ENCODE measurements around the gene HAO1. TPM values are rescaled to one million over a fixed set of nuclear protein-coding genes. Genes with fewer than 3 reads are reported as not detected.

The HAO1 gene
- polyA plus RNA-seq, 1 of the 3 experiments (the other 2 are of a cell fraction): not detected

DNA sequence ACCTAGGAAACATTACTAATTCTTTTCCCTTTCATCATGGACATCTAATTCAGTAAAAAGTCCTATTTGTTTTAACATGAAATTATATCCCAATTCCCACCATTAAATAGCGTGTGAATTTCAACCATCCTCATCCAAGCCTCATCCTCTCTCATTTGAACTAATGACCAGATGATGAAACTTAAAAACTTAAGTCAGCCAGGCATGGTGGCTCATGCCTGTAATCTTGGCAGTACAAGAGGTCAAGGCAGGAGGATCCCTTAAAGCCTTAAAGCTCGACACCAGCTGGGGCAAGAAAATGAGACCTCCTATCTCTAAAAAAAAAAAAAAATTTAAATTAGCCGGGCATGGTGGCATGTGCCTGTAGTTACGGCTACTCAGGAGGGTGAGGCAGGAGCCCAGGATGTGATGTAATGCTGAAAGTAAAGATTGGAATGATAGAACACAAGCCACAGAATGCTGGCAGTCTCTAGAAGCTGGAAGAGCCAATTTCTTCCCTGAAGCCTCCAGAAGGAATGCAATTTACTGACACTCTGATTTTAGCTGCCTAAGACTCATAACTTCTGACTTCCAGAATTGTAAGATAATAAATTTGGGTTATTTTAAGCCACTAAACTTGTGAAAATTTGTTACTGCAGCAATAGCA, 27.1 kb upstream of the HAO1 start:
- Histone ChIP-seq H3F3A (replicated peaks; ENCODE audit: insufficient read depth) (no peaks in the 10 kb centered on the region), H3K9me2 (no peaks in the 10 kb centered on the region), H3K9me3 (no peaks in the 10 kb centered on the region), H2AFZ (ENCODE audit: low read depth) (no peak overlapping the region), H4K20me1 (ENCODE audit: insufficient read depth) (no peaks in the 10 kb centered on the region), H3K4me2 (no peak overlapping the region), H3K4me3 (ENCODE audit: low read depth in 2 of 2, low read length in 1 of 2) (no peak overlapping the region), H3K27ac (ENCODE audit: low read depth in 2 of 2, low read length in 1 of 2) (peak overlapping the region in 1 of 2 experiments; percentile 76; a peak in 2 of 4 replicates), H3K27me3 (ENCODE audit: insufficient read depth) (no peaks in the 10 kb centered on the region), H3K4me1 (ENCODE audit: control insufficient read depth in 1 of 2, insufficient read depth in 2 of 2, low read depth in 1 of 2, low read length in 1 of 2) (peaks cover 0 to 3% of the 10 kb centered on the region in 2 experiments; a peak in 2 of 4 replicates), H3K36me3 (replicated peaks in 1 of 2; ENCODE audit: control insufficient read depth in 1 of 2, insufficient read depth in 2 of 2, low read length in 1 of 2) (no peaks in the 10 kb centered on the region), H3K9ac (no peak overlapping the region), H3K79me2 (ENCODE audit: insufficient read depth) (no peaks in the 10 kb centered on the region)
- CTCF ChIA-PET: interaction anchor here (2.6 to 2.8 kb wide), 2 partner anchors 31 to 754 kb away, joined by 11 to 17 read pairs; no protein-coding TSS in a partner anchor
- POLR2A ChIA-PET: no interaction called here
- no peak for DNase-seq
- TF ChIP-seq NFIC (IDR thresholded peaks at IDR 0.05; ENCODE audit: borderline replicate concordance) (peak; percentile 28; the same call in 1 of the 2 replicates), FOXJ3 (CRISPR knock-in tag; IDR thresholded peaks at IDR 0.05) (no peak), RFX5 (IDR thresholded peaks at IDR 0.05; ENCODE audit: low read length) (no peak)
- 37% methylated on average over 4 of the region's 4 CpGs for WGBS (ENCODE audit: low lambda C conversion rate)

DNA sequence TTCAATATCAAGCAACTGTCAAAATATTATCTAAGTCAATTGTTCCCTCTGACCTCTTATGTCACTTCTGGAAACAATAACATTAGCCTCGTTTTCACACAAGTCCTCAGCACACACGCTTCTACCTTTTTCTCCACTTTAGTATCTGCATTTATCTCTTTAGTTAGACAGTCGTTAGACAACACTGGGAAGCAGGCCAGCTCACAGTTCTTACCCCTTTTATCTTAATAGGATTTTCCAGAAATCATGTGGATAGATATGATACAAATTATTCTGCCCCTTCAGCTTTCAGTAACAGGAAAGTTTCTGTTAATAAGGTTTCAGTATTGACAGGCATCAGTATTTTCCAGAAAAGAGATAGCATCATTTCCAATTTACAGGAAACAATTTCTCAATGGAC, 25.9 kb upstream of the HAO1 start:
- WGBS (ENCODE audit: low lambda C conversion rate): 23% methylated on average over 3 of the region's 3 CpGs
- H3K27ac ChIP-seq (ENCODE audit: low read depth in 2 of 2, low read length in 1 of 2): peak overlapping the region in 1 of 2 experiments; percentile 76; a peak in 2 of 4 replicates
- ChIA-PET POLR2A (no interaction called here), CTCF (interaction anchor here (0.8 to 2.6 kb wide), 4 partner anchors 30 to 755 kb away, joined by 3 to 11 read pairs (median 6); no protein-coding TSS in a partner anchor)
- no peak overlapping the region for H3K4me2 ChIP-seq
- TF ChIP-seq FOXM1 (IDR thresholded peaks at IDR 0.05; ENCODE audit: low read depth) (no peak), MXI1 (IDR thresholded peaks at IDR 0.05; ENCODE audit: low read depth, low read length) (peak; percentile 63; the same call in 1 of the 2 replicates), RCOR1 (IDR thresholded peaks at IDR 0.05; ENCODE audit: low read length) (peak; percentile 83; the same call in 1 of the 2 replicates), FOXJ3 (CRISPR knock-in tag; IDR thresholded peaks at IDR 0.05) (peak; percentile 80; the same call in 1 of the 2 replicates), CHD2 (IDR thresholded peaks at IDR 0.05; ENCODE audit: low read length, partially characterized antibody) (peak; percentile 53), GATA2 (CRISPR knock-in tag; IDR thresholded peaks at IDR 0.05) (peak; percentile 92), YY1 (IDR thresholded peaks at IDR 0.05; ENCODE audit: low read depth) (no peak), EP300 (IDR thresholded peaks at IDR 0.05; ENCODE audit: borderline replicate concordance in 1 of 2, low read depth in 1 of 2, low read length in 1 of 2) (peak in 1 of 2 experiments; percentile 87; a peak in 2 of 4 replicates)
- no peaks in the 10 kb centered on the region for H3K27me3 ChIP-seq (ENCODE audit: insufficient read depth)
- DNase-seq: peak; percentile 38
- no peaks in the 10 kb centered on the region for H3K36me3 ChIP-seq (replicated peaks in 1 of 2; ENCODE audit: control insufficient read depth in 1 of 2, insufficient read depth in 2 of 2, low read length in 1 of 2)
- no peaks in the 10 kb centered on the region for H3F3A ChIP-seq (replicated peaks; ENCODE audit: insufficient read depth)
- H4K20me1 ChIP-seq (ENCODE audit: insufficient read depth): no peaks in the 10 kb centered on the region
- no peaks in the 10 kb centered on the region for H3K9me3 ChIP-seq
- no peak overlapping the region for H3K9ac ChIP-seq
- peaks cover 0 to 3% of the 10 kb centered on the region in 2 experiments; a peak in 2 of 4 replicates for H3K4me1 ChIP-seq (ENCODE audit: control insufficient read depth in 1 of 2, insufficient read depth in 2 of 2, low read depth in 1 of 2, low read length in 1 of 2)
- H3K9me2 ChIP-seq: no peaks in the 10 kb centered on the region
- no peaks in the 10 kb centered on the region for H3K79me2 ChIP-seq (ENCODE audit: insufficient read depth)
- peak overlapping the region; percentile 41; the same call in 1 of the 2 replicates for H2AFZ ChIP-seq (ENCODE audit: low read depth)
- H3K4me3 ChIP-seq (ENCODE audit: low read depth in 2 of 2, low read length in 1 of 2): no peak overlapping the region

DNA sequence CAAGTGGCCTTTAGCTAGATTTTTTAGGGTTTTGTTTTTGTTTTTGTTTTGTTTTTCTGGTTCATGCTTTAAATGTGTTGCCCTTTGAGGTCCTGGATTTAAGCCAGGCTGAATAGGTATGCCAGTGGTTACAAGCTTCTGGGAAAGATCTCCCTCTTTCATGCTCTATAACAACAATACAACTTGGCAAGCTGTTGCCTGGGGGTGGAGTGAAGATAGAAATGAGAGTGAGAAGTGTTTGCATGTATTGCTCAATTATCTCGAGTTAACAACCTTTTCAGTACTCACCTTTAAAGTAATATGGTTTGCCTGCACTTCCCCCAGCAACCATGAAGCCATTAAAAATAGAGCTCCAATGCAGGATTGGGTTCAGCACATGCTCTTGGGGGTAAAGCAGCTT, 19.2 kb upstream of the HAO1 start:
- H3K9ac ChIP-seq: no peak overlapping the region
- H3K4me2 ChIP-seq: no peak overlapping the region
- no peaks in the 10 kb centered on the region for H3F3A ChIP-seq (replicated peaks; ENCODE audit: insufficient read depth)
- no peak for DNase-seq
- no peaks in the 10 kb centered on the region for H3K9me3 ChIP-seq
- no peaks in the 10 kb centered on the region for H3K4me1 ChIP-seq (ENCODE audit: control insufficient read depth in 1 of 2, insufficient read depth in 2 of 2, low read depth in 1 of 2, low read length in 1 of 2)
- no peaks in the 10 kb centered on the region; the same call in 1 of the 2 replicates for H3K27me3 ChIP-seq (ENCODE audit: insufficient read depth)
- WGBS (ENCODE audit: low lambda C conversion rate): 5% methylated on average over 1 of the region's 1 CpG
- CTCF ChIA-PET: interaction anchor here (0.7 to 1.9 kb wide), 3 partner anchors 23 to 763 kb away, joined by 3 to 8 read pairs (median 4); partner anchors contain the start of gene TMX4
- TF ChIP-seq, protein P1, sequence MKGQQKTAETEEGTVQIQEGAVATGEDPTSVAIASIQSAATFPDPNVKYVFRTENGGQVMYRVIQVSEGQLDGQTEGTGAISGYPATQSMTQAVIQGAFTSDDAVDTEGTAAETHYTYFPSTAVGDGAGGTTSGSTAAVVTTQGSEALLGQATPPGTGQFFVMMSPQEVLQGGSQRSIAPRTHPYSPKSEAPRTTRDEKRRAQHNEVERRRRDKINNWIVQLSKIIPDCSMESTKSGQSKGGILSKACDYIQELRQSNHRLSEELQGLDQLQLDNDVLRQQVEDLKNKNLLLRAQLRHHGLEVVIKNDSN (IDR thresholded peaks at IDR 0.05; ENCODE audit: borderline replicate concordance, low read depth): no peak
- TF ChIP-seq, protein P2, sequence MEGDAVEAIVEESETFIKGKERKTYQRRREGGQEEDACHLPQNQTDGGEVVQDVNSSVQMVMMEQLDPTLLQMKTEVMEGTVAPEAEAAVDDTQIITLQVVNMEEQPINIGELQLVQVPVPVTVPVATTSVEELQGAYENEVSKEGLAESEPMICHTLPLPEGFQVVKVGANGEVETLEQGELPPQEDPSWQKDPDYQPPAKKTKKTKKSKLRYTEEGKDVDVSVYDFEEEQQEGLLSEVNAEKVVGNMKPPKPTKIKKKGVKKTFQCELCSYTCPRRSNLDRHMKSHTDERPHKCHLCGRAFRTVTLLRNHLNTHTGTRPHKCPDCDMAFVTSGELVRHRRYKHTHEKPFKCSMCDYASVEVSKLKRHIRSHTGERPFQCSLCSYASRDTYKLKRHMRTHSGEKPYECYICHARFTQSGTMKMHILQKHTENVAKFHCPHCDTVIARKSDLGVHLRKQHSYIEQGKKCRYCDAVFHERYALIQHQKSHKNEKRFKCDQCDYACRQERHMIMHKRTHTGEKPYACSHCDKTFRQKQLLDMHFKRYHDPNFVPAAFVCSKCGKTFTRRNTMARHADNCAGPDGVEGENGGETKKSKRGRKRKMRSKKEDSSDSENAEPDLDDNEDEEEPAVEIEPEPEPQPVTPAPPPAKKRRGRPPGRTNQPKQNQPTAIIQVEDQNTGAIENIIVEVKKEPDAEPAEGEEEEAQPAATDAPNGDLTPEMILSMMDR (IDR thresholded peaks at IDR 0.05): no peak
- TF ChIP-seq, protein P3, sequence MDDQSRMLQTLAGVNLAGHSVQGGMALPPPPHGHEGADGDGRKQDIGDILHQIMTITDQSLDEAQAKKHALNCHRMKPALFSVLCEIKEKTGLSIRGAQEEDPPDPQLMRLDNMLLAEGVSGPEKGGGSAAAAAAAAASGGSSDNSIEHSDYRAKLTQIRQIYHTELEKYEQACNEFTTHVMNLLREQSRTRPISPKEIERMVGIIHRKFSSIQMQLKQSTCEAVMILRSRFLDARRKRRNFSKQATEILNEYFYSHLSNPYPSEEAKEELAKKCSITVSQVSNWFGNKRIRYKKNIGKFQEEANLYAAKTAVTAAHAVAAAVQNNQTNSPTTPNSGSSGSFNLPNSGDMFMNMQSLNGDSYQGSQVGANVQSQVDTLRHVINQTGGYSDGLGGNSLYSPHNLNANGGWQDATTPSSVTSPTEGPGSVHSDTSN (IDR thresholded peaks at IDR 0.05): no peak
- TF ChIP-seq RCOR1 (IDR thresholded peaks at IDR 0.05; ENCODE audit: low read length): no peak
- no peak for TF ChIP-seq TEAD4 (IDR thresholded peaks at IDR 0.05; ENCODE audit: borderline replicate concordance, insufficient read depth)
- TF ChIP-seq NFIC (IDR thresholded peaks at IDR 0.05; ENCODE audit: borderline replicate concordance): no peak
- TF ChIP-seq POLR2AphosphoS5 (IDR thresholded peaks at IDR 0.05; ENCODE audit: low read depth, low read length): no peak
- no peaks in the 10 kb centered on the region for H3K9me2 ChIP-seq
- H2AFZ ChIP-seq (ENCODE audit: low read depth): no peak overlapping the region
- no peaks in the 10 kb centered on the region for H4K20me1 ChIP-seq (ENCODE audit: insufficient read depth)
- no peaks in the 10 kb centered on the region for H3K36me3 ChIP-seq (replicated peaks in 1 of 2; ENCODE audit: control insufficient read depth in 1 of 2, insufficient read depth in 2 of 2, low read length in 1 of 2)
- no peak overlapping the region for H3K4me3 ChIP-seq (ENCODE audit: low read depth in 2 of 2, low read length in 1 of 2)
- H3K27ac ChIP-seq (ENCODE audit: low read depth in 2 of 2, low read length in 1 of 2): no peak overlapping the region
- POLR2A ChIA-PET: no interaction called here
- no peaks in the 10 kb centered on the region for H3K79me2 ChIP-seq (ENCODE audit: insufficient read depth)

Measured in SK-N-SH (cell line).